Skeletal muscle tissue (tissue), 4 donors: ENCODE measurements around the gene PHACTR1. TPM values are rescaled to one million over a fixed set of nuclear protein-coding genes. Genes with fewer than 3 reads are reported as not detected.
"Not testable (repeated sequence)": the region's sequence is repeated elsewhere in the genome, so short reads cannot be mapped to it uniquely, and the experiment has no call there.

Source experiments
- H3K27ac ChIP-seq: one replicate; pipeline ENCODE4 v1.7.0; 2013; ENCODE audit warnings: mild to moderate bottlenecking, low read depth, low read length, inconsistent platforms
- H3K27me3 ChIP-seq, 3 donors: one replicate each; pipeline ENCODE4 v1.7.0; 2013; ENCODE audit warnings: low read length in 3 of 3; ENCODE audit not compliant: control insufficient read depth in 3 of 3, insufficient read depth in 3 of 3
- H3K36me3 ChIP-seq, 3 donors: one replicate each; pipeline ENCODE4 v1.7.0; 2013; ENCODE audit warnings: low read length in 3 of 3; ENCODE audit not compliant: control insufficient read depth in 3 of 3, insufficient read depth in 3 of 3
- H3K4me1 ChIP-seq, 3 donors: one replicate each; pipeline ENCODE4 v1.7.0; 2013; ENCODE audit warnings: low read length in 3 of 3, mild to moderate bottlenecking in 3 of 3; ENCODE audit not compliant: control insufficient read depth in 3 of 3, insufficient read depth in 3 of 3
- H3K4me3 ChIP-seq, 3 donors: one replicate each; pipeline ENCODE4 v1.7.0; 2013; ENCODE audit warnings: low read length in 3 of 3
- H3K9ac ChIP-seq, 3 donors: one replicate each; pipeline ENCODE4 v1.7.0; 2013; ENCODE audit warnings: low read length in 3 of 3, mild to moderate bottlenecking in 3 of 3, moderate library complexity in 2 of 3, low read depth in 1 of 3
- H3K9me3 ChIP-seq, 3 donors: one replicate each; pipeline ENCODE4 v1.7.0; 2013; ENCODE audit warnings: low read length in 3 of 3; ENCODE audit not compliant: control insufficient read depth in 3 of 3
- total RNA-seq: library from RNA; depleted of rRNA; stranded (reverse); fragments of >200 nt; gene quantifications from one replicate; pipeline ENCODE4 v1.2.3, GENCODE V29; 2014
- donor health status: Osteomylitis.

Gene PHACTR1
- total RNA-seq, 1 donor from 2014 or later, result 5.7 TPM

GRCh38 chr6:12714022-12714421 is 2.5 kb upstream of the PHACTR1 start:
- Histone ChIP-seq H3K9me3 (no peaks in the 10 kb centered on the region), H3K9ac (no peak overlapping the region), H3K27ac (no peak overlapping the region), H3K4me3 (no peak overlapping the region), H3K36me3 (no peaks in the 10 kb centered on the region), H3K4me1 (no peaks in the 10 kb centered on the region), H3K27me3 (peaks cover 0 to 7% (median 0%) of the 10 kb centered on the region in 3 donors)

- no peak overlapping the region for H3K9ac ChIP-seq
- H3K27me3 ChIP-seq, result peaks cover 0 to 11% (median 0%) of the 10 kb centered on the region in 3 donors
- no peaks in the 10 kb centered on the region for H3K4me1 ChIP-seq
- no peak overlapping the region for H3K4me3 ChIP-seq
- no peak overlapping the region for H3K27ac ChIP-seq
- no peaks in the 10 kb centered on the region for H3K36me3 ChIP-seq
- H3K9me3 ChIP-seq, result peaks cover 0 to 2% (median 0%) of the 10 kb centered on the region in 3 donors
Measured at GRCh38 chr6:12715437-12715836, 1.1 kb upstream of the PHACTR1 start.

GRCh38 chr6:12717356-12717755 is 789 bp downstream of the PHACTR1 start:
- H3K9me3 ChIP-seq, result peaks cover 0 to 2% (median 0%) of the 10 kb centered on the region in 3 donors
- no peak overlapping the region for H3K9ac ChIP-seq
- peaks cover 0 to 11% (median 0%) of the 10 kb centered on the region in 3 donors for H3K27me3 ChIP-seq
- H3K4me1 ChIP-seq, result no peaks in the 10 kb centered on the region
- no peak overlapping the region for H3K27ac ChIP-seq
- no peaks in the 10 kb centered on the region for H3K36me3 ChIP-seq
- no peak overlapping the region for H3K4me3 ChIP-seq

- no peak overlapping the region for H3K9ac ChIP-seq
- no peaks in the 10 kb centered on the region for H3K36me3 ChIP-seq
- no peak overlapping the region for H3K4me3 ChIP-seq
- H3K9me3 ChIP-seq, result peaks cover 0 to 2% (median 0%) of the 10 kb centered on the region in 3 donors
- peaks cover 0 to 11% (median 0%) of the 10 kb centered on the region in 3 donors for H3K27me3 ChIP-seq
- no peak overlapping the region for H3K27ac ChIP-seq
- no peaks in the 10 kb centered on the region for H3K4me1 ChIP-seq
Measured at GRCh38 chr6:12718015-12718414, 1.4 kb downstream of the PHACTR1 start.

- H3K27me3 ChIP-seq, result peaks cover 0 to 11% (median 0%) of the 10 kb centered on the region in 3 donors
- peaks cover 0 to 2% (median 0%) of the 10 kb centered on the region in 3 donors for H3K9me3 ChIP-seq
- no peak overlapping the region for H3K9ac ChIP-seq
- H3K27ac ChIP-seq, result no peak overlapping the region
- no peaks in the 10 kb centered on the region for H3K4me1 ChIP-seq
- H3K4me3 ChIP-seq, result no peak overlapping the region
- no peaks in the 10 kb centered on the region for H3K36me3 ChIP-seq
Measured at GRCh38 chr6:12719017-12719416, 2.5 kb downstream of the PHACTR1 start.

- H3K9me3 ChIP-seq, result peaks cover 0 to 2% (median 0%) of the 10 kb centered on the region in 3 donors
- peaks cover 0 to 11% (median 0%) of the 10 kb centered on the region in 3 donors for H3K27me3 ChIP-seq
Measured at GRCh38 chr6:12720310-12720709, 3.7 kb downstream of the PHACTR1 start.

GRCh38 chr6:12725263-12725662 is 8.7 kb downstream of the PHACTR1 start:
- peaks cover 0 to 3% (median 0%) of the 10 kb centered on the region in 3 donors for H3K27me3 ChIP-seq
- H3K27ac ChIP-seq, result no peak overlapping the region
- H3K9ac ChIP-seq, result no peak overlapping the region
- no peaks in the 10 kb centered on the region for H3K4me1 ChIP-seq
- H3K9me3 ChIP-seq, result no peaks in the 10 kb centered on the region
- H3K4me3 ChIP-seq, result no peak overlapping the region
- H3K36me3 ChIP-seq, result no peaks in the 10 kb centered on the region

More at GRCh38 chr6:12720310-12720709, 3.7 kb downstream of the PHACTR1 start:
- H3K36me3 ChIP-seq, result no peaks in the 10 kb centered on the region
- H3K27ac ChIP-seq, result no peak overlapping the region
- H3K9ac ChIP-seq, result no peak overlapping the region
- H3K4me3 ChIP-seq, result no peak overlapping the region
- H3K4me1 ChIP-seq, result no peaks in the 10 kb centered on the region

GRCh38 chr6:12729467-12729866 is 12.9 kb downstream of the PHACTR1 start:
- H3K9ac ChIP-seq, result no peak overlapping the region
- no peak overlapping the region for H3K4me3 ChIP-seq
- no peaks in the 10 kb centered on the region for H3K36me3 ChIP-seq
- no peak overlapping the region for H3K27ac ChIP-seq
- no peaks in the 10 kb centered on the region for H3K9me3 ChIP-seq
- peaks cover 0 to 3% (median 0%) of the 10 kb centered on the region in 3 donors for H3K27me3 ChIP-seq
- no peaks in the 10 kb centered on the region for H3K4me1 ChIP-seq

- H3K4me1 ChIP-seq, H3K9me3 ChIP-seq, H3K27me3 ChIP-seq, H3K4me3 ChIP-seq, H3K27ac ChIP-seq, H3K9ac ChIP-seq, H3K36me3 ChIP-seq: not testable (repeated sequence)
Measured at GRCh38 chr6:12730809-12731208, 14.2 kb downstream of the PHACTR1 start.

- Histone ChIP-seq H3K9me3 (no peaks in the 10 kb centered on the region), H3K9ac (no peak overlapping the region), H3K4me1 (no peaks in the 10 kb centered on the region), H3K27ac (no peak overlapping the region), H3K4me3 (no peak overlapping the region), H3K36me3 (no peaks in the 10 kb centered on the region), H3K27me3 (no peaks in the 10 kb centered on the region)
Measured at GRCh38 chr6:12733876-12734275, 17.3 kb downstream of the PHACTR1 start.
